ENCODE data around the gene TXNRD2. TPM values are rescaled to one million over a fixed set of nuclear protein-coding genes. Genes with fewer than 3 reads are reported as not detected.

TXNRD2 gene
- total RNA-seq, 4 donors from 2014 or later, result 19.5 to 34.5 (median 25.6) TPM

DNA sequence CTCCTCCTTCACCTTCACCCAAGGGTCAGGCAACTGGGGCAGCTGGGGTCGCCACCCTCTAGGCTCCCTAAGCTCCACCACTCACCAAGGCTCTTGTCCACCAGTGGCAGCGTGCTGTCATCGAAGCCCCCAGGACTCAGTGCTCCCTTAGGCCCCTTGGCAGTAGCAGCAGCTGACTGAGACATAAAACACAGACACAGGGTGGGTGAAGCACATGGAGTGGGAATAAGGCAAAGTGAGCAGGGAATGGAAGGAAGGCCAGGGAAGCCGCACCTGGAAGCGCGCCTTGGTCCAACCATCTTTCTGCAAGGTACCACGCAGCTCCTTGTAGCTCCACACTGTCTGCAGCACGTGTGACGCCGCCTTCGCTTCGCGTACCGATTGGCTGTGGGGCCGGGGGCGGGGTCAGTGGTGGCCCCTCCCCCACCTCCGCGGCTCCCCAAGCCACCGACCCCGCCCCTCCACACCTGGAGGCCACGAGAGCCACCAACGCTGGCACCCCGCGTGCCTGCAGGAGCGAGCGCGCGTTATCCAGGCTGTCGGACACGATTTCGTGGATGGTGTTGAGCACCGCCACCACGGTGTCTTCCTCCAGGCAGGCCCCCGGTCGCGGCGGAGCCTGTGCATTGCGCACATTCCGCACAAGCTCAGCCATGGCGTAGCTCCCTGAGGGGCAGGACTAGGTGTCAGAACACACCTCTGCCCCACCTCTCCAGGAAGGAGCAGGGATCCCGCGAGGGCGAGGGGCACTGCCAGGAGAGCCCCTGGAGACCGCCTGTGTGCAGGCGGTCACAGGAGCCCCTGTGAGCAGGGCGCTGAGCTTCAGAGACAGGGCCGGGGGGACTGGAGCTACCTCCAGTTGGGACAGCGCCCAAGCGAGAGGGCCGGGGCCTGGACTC is 31.3 kb upstream of the TXNRD2 start:
- 92 to 94% methylated on average over 18 to 25 of the region's 50 CpGs for WGBS, 2 donors
- intact Hi-C loops (cut with DNase I), result loop anchor here (10.0 kb wide), 2 partner anchors 152 to 312 kb away; no protein-coding TSS in a partner anchor
- Histone ChIP-seq H3K4me1 (peaks cover 0 to 20% of the 10 kb centered on the region in 2 donors), H3K9me3 (no peaks in the 10 kb centered on the region), H3K4me3 (replicated peaks in 1 of 3) (no peak overlapping the region), H3K36me3 (peaks cover 12 to 37% of the 10 kb centered on the region in 2 donors), H3K27me3 (no peaks in the 10 kb centered on the region), H3K27ac (peak overlapping the region in 1 of 3 donors; percentile 36)
- no peak for DNase-seq
- TF ChIP-seq POLR2A (IDR thresholded peaks at IDR 0.05), result no peak
- TF ChIP-seq, protein P1, sequence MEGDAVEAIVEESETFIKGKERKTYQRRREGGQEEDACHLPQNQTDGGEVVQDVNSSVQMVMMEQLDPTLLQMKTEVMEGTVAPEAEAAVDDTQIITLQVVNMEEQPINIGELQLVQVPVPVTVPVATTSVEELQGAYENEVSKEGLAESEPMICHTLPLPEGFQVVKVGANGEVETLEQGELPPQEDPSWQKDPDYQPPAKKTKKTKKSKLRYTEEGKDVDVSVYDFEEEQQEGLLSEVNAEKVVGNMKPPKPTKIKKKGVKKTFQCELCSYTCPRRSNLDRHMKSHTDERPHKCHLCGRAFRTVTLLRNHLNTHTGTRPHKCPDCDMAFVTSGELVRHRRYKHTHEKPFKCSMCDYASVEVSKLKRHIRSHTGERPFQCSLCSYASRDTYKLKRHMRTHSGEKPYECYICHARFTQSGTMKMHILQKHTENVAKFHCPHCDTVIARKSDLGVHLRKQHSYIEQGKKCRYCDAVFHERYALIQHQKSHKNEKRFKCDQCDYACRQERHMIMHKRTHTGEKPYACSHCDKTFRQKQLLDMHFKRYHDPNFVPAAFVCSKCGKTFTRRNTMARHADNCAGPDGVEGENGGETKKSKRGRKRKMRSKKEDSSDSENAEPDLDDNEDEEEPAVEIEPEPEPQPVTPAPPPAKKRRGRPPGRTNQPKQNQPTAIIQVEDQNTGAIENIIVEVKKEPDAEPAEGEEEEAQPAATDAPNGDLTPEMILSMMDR (IDR thresholded peaks at IDR 0.05), result no peak

DNA sequence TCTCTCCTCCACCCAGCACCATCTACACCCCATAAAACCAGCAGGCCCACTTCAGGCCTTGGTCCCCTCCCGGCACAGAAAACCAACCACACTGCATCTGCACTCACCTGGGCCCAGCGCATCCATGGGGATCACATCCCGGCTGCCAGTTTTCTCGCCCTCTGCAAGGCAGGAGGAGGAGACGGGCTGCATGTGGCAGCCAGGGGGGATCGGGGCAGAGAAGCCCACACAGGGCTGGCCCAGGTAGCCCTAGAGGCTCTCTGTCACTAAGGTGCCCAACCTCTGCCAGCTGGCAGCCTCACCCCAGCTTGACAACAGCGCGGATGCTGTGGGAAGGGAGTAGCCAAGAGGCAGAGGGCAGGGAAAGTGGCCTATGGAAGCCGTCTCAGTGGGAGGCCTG is 30.6 kb upstream of the TXNRD2 start:
- H3K27ac ChIP-seq, result peak overlapping the region; percentile 27 to 46 (median 36)

GRCh38 chr22:19971276-19972124 is 29.9 kb upstream of the TXNRD2 start:
- 44 to 50% methylated on average over 10 to 18 of the region's 28 CpGs for WGBS, 2 donors
- intact Hi-C loops (cut with DNase I), result loop anchor here (2.0 to 10.0 kb wide), 3 partner anchors 41 to 313 kb away; no protein-coding TSS in a partner anchor
- peak; percentile 63 to 74 for DNase-seq
- H3K27me3 ChIP-seq, result no peaks in the 10 kb centered on the region
- H3K27ac ChIP-seq, result peak overlapping the region; percentile 27 to 46 (median 36)
- no peak overlapping the region for H3K4me3 ChIP-seq (replicated peaks in 1 of 3)
- H3K9me3 ChIP-seq, result no peaks in the 10 kb centered on the region
- peaks cover 12 to 31% of the 10 kb centered on the region in 2 donors for H3K36me3 ChIP-seq
- peaks cover 0 to 20% of the 10 kb centered on the region in 2 donors for H3K4me1 ChIP-seq
- TF ChIP-seq, protein P1 (IDR thresholded peaks at IDR 0.05), result no peak
- no peak for TF ChIP-seq POLR2A (IDR thresholded peaks at IDR 0.05)

More for the DNA sequence above, 30.6 kb upstream of the TXNRD2 start:
- WGBS, 2 donors, result 91 to 95% methylated on average over 9 of the region's 9 CpGs
- H3K36me3 ChIP-seq, result peaks cover 12 to 35% of the 10 kb centered on the region in 2 donors
- peak in 1 of 2 donors; percentile 22 for DNase-seq
- peaks cover 0 to 20% of the 10 kb centered on the region in 2 donors for H3K4me1 ChIP-seq
- intact Hi-C loops (cut with DNase I), result loop anchor here (10.0 kb wide), 2 partner anchors 153 to 313 kb away; no protein-coding TSS in a partner anchor
- H3K27me3 ChIP-seq, result no peaks in the 10 kb centered on the region
- no peak overlapping the region for H3K4me3 ChIP-seq (replicated peaks in 1 of 3)
- TF ChIP-seq, protein P1 (IDR thresholded peaks at IDR 0.05), result no peak
- TF ChIP-seq POLR2A (IDR thresholded peaks at IDR 0.05), result no peak
- H3K9me3 ChIP-seq, result no peaks in the 10 kb centered on the region

DNA sequence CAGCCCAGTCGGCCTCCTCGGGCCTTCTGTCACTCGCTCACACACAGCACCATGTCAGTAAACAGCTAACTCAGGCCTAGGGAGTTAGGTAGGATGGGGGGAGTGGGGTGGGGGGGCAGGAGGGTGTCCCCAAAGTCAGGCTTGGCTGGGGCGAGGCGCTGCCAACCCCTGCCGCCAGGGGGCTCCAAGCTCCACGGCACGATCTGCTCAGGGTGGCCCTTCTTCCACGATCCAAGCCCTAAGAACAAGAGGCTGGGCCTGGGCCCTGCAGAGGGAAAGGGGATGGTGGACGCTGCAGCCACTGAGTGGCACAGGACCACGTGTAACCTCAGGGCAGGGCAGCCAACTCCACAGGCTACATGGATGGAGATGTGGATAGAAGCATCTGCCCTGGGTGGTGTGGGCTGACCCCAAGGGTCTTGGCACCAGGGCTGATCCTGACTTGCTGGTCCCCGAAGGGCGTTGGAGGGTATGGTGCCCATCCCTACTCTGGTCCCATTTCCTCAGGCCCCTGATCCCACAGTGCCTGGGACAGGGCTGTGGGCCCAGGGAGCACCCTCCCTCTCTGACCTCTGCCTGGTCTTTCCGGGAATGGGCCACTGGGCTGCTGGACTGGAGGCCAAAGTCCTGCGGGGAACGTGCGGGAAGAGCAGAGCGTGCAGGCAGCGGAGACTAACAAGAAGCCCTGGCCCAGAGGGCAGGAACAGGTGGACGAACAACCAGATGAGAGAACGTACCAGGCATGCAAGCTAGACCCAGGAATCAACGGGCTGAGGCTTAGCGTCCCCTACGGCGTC is 29.1 kb upstream of the TXNRD2 start:
- TF ChIP-seq POLR2A (IDR thresholded peaks at IDR 0.05), result no peak
- TF ChIP-seq, protein P1 (IDR thresholded peaks at IDR 0.05), result peak; percentile 72 to 97 (median 90)
- H3K9me3 ChIP-seq, result no peaks in the 10 kb centered on the region
- intact Hi-C loops (cut with DNase I), result loop anchor here (2.0 to 10.0 kb wide), 3 partner anchors 42 to 314 kb away; no protein-coding TSS in a partner anchor
- H3K4me1 ChIP-seq, result peaks cover 0 to 20% of the 10 kb centered on the region in 2 donors
- H3K27me3 ChIP-seq, result no peaks in the 10 kb centered on the region
- H3K4me3 ChIP-seq (replicated peaks in 1 of 3), result no peak overlapping the region
- WGBS, 2 donors, result 51 to 78% methylated on average over 17 to 19 of the region's 25 CpGs
- peak; percentile 61 to 64 for DNase-seq
- peak overlapping the region in 1 of 3 donors; percentile 65 for H3K27ac ChIP-seq
- peaks cover 12 to 31% of the 10 kb centered on the region in 2 donors for H3K36me3 ChIP-seq

All from thyroid gland (tissue), 4 donors.